Activated CD4-positive, CD25-positive, alpha-beta regulatory T cell treated with anti-CD3 and anti-CD28 coated beads, Interleukin-2, amount 50 U/mL, for 72 hours (primary cell): ENCODE measurements around the gene SLC25A24.
"Not testable (repeated sequence)": the region's sequence is repeated elsewhere in the genome, so short reads cannot be mapped to it uniquely, and the experiment has no call there.

ENCODE experiments used
- DNase-seq: peaks from one replicate; pipeline ENCODE4 v3.0.0; 2021

The SLC25A24 gene

GRCh38 chr1:108131281-108131680, 68.9 kb downstream of the SLC25A24 start:
- not testable (repeated sequence) for DNase-seq

GRCh38 chr1:108130794-108131193, 69.3 kb downstream of the SLC25A24 start:
- no peak for DNase-seq

- DNase-seq: no peak
These were observed 70.1 kb downstream of the SLC25A24 start for GRCh38 chr1:108129999-108130398.

GRCh38 chr1:108125312-108126138, 74.6 kb downstream of the SLC25A24 start:
- DNase-seq: peak; percentile 55

- no peak for DNase-seq
These were observed 75.4 kb downstream of the SLC25A24 start for GRCh38 chr1:108124622-108125311.

GRCh38 chr1:108124023-108124422, 76.1 kb downstream of the SLC25A24 start:
- DNase-seq: no peak

- no peak for DNase-seq
These were observed 78.6 kb downstream of the SLC25A24 start for GRCh38 chr1:108121358-108122143.

GRCh38 chr1:108120163-108120562, 80.0 kb downstream of the SLC25A24 start:
- DNase-seq: no peak

- DNase-seq: no peak
These were observed 80.6 kb downstream of the SLC25A24 start for GRCh38 chr1:108119500-108119899.

- DNase-seq: no peak
These were observed 81.9 kb downstream of the SLC25A24 start for GRCh38 chr1:108117945-108118902.

- DNase-seq: no peak
These were observed 82.9 kb downstream of the SLC25A24 start for GRCh38 chr1:108117237-108117636.

- DNase-seq: no peak
These were observed 86.0 kb downstream of the SLC25A24 start for GRCh38 chr1:108114033-108114599.

GRCh38 chr1:108113496-108113895, 86.6 kb downstream of the SLC25A24 start:
- no peak for DNase-seq

- DNase-seq: no peak
These were observed 90.7 kb downstream of the SLC25A24 start for GRCh38 chr1:108109295-108109973.

- DNase-seq: no peak
These were observed 92.0 kb downstream of the SLC25A24 start for GRCh38 chr1:108108119-108108518.

GRCh38 chr1:108107658-108108057, 92.5 kb downstream of the SLC25A24 start:
- no peak for DNase-seq

GRCh38 chr1:108106775-108107174, 93.4 kb downstream of the SLC25A24 start:
- DNase-seq: no peak

GRCh38 chr1:108100148-108100547, 100.0 kb downstream of the SLC25A24 start:
- no peak for DNase-seq

- DNase-seq: no peak
These were observed 103.1 kb downstream of the SLC25A24 start for GRCh38 chr1:108097018-108097417.

GRCh38 chr1:108096089-108096488, 104.1 kb downstream of the SLC25A24 start:
- DNase-seq: no peak

- no peak for DNase-seq
These were observed 110.7 kb downstream of the SLC25A24 start for GRCh38 chr1:108089477-108089876.
